Mammary epithelial cell (primary cell): ENCODE data around the gene HBM.
"Not testable (repeated sequence)": the region's sequence is repeated elsewhere in the genome, so short reads cannot be mapped to it uniquely, and the experiment has no call there.

Experiments
- EZH2 ChIP-seq: IDR thresholded peaks from 2 replicates; pipeline ENCODE4 v1.6.1; 2012; ENCODE audit warnings: low read length, inconsistent platforms, borderline replicate concordance
- TF ChIP-seq, protein P1 (sequence below), 2 donors: IDR thresholded peaks in 1 of 2; conservative IDR thresholded peaks in 1 of 2; 2 replicates each; pipeline ENCODE4 v1.5.1; 2011 to 2012; ENCODE audit warnings: inconsistent platforms in 2 of 2, low read length in 2 of 2, mild to moderate bottlenecking in 2 of 2, control low read depth in 1 of 2, low read depth in 1 of 2; ENCODE audit not compliant: insufficient read depth in 1 of 2; ENCODE audit errors: extremely low read depth in 1 of 2

DNA sequence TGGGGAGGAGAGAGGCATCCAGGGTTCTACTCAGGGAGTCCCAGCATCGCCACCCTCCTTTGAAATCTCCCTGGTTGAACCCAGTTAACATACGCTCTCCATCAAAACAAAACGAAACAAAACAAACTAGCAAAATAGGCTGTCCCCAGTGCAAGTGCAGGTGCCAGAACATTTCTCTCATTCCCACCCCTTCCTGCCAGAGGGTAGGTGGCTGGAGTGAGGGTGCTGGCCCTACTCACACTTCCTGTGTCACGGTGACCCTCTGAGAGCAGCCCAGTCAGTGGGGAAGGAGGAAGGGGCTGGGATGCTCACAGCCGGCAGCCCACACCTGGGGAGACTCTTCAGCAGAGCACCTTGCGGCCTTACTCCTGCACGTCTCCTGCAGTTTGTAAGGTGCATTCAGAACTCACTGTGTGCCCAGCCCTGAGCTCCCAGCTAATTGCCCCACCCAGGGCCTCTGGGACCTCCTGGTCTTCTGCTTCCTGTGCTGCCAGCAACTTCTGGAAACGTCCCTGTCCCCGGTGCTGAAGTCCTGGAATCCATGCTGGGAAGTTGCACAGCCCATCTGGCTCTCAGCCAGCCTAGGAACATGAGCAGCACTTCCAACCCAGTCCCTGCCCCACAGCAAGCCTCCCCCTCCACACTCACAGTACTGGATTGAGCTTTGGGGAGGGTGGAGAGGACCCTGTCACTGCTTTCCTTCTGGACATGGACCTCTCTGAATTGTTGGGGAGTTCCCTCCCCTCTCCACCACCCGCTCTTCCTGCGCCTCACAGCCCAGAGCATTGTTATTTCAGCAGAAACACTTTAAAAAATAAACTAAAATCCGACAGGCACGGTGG, 8.4 kb downstream of the HBM start:
- TF ChIP-seq, protein P1, sequence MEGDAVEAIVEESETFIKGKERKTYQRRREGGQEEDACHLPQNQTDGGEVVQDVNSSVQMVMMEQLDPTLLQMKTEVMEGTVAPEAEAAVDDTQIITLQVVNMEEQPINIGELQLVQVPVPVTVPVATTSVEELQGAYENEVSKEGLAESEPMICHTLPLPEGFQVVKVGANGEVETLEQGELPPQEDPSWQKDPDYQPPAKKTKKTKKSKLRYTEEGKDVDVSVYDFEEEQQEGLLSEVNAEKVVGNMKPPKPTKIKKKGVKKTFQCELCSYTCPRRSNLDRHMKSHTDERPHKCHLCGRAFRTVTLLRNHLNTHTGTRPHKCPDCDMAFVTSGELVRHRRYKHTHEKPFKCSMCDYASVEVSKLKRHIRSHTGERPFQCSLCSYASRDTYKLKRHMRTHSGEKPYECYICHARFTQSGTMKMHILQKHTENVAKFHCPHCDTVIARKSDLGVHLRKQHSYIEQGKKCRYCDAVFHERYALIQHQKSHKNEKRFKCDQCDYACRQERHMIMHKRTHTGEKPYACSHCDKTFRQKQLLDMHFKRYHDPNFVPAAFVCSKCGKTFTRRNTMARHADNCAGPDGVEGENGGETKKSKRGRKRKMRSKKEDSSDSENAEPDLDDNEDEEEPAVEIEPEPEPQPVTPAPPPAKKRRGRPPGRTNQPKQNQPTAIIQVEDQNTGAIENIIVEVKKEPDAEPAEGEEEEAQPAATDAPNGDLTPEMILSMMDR (conservative IDR thresholded peaks at IDR 0.05 in 1 of 2, IDR thresholded peaks at IDR 0.05 in 1 of 2; ENCODE audit: extremely low read depth in 1 of 2, insufficient read depth in 1 of 2, low read depth in 1 of 2, low read length in 2 of 2), result not testable (repeated sequence)
- not testable (repeated sequence) for TF ChIP-seq EZH2
